Measurements from ENCODE around the gene CDH4. TPM values are rescaled to one million over a fixed set of nuclear protein-coding genes. Genes with fewer than 3 reads are reported as not detected.
A peak's percentile ranks its signal among the peaks of the same experiment; 100 is the strongest.

Gene CDH4
- total RNA-seq, 1 experiment from 2014 or later, result 0.12 TPM

DNA sequence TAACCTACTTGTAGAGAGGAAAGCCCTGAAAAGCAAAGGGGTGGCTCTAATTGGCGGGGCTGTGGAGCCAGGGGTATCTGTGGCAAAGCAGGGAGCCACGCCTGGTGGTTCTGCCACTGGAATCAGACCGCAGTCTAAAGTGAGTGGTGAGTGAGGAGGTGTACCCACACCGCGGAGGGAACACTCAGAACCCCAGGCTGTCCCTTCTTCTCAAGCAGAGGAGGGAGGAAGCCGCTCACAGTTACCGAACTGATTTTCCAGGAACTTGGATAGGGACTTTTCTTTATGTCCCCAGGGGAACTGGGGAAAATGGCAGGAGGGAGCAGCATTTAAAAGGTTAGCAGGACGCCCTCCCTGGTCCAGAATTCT, 526.4 kb downstream of the CDH4 start:
- no peak for DNase-seq (ENCODE audit: low read depth)

DNA sequence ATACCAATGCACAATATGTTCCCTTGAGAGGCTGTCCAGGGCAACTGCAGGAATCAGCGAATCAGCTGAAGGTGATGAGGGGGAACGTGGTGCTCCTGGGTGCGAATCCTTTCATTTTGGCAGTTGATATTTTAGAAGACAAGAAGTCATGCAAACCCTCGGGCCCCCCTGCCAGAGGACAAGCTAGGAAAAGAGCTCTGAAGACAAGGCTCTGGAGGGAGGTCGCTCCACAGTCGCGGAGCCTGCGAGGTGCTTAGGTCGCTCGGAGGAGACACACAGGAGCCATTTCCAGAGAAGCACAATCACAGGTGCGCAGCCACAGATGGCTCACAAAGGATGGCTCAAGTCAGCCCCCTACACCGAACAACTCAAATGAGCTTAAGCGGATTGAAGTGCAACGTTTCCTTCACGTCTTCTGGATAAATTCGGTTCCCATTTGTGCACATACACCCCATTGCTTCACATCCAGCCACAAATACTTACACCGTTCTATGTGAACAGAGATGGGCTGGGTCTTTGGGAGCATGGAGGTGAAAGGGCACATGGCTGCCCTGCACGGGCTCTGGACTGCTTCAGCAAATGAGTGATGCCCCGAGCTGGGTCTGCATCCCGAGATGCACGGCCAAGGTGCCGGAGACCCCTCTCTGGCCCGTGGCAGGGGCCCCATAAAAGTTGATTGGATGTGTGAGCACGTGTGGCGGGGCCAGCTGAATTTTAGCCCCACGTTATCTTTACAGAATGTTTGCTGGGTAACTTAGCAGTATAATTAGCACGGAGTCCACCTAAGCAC, 527.3 kb downstream of the CDH4 start:
- DNase-seq (ENCODE audit: low read depth), result no peak

DNA sequence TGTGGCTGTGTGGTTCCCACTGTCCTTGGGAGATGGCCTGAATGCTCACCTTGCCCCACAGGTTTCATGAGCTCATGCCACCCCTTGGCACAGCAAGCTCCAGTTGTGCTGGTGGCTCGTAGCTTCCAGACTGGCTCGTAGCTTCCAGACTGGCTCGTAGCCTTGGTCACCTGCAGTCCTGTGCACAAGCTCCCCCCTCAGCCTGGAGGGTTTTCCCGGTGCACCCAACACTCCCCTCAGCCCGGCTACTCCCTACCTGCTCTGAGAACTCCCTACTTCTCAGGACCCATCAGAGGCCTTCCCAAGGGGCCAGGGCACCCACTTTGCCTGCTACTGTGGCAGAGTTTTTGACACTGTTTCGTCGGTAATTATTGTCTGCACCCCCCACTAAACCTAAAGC, 528.0 kb downstream of the CDH4 start:
- no peak for DNase-seq (ENCODE audit: low read depth)

DNA sequence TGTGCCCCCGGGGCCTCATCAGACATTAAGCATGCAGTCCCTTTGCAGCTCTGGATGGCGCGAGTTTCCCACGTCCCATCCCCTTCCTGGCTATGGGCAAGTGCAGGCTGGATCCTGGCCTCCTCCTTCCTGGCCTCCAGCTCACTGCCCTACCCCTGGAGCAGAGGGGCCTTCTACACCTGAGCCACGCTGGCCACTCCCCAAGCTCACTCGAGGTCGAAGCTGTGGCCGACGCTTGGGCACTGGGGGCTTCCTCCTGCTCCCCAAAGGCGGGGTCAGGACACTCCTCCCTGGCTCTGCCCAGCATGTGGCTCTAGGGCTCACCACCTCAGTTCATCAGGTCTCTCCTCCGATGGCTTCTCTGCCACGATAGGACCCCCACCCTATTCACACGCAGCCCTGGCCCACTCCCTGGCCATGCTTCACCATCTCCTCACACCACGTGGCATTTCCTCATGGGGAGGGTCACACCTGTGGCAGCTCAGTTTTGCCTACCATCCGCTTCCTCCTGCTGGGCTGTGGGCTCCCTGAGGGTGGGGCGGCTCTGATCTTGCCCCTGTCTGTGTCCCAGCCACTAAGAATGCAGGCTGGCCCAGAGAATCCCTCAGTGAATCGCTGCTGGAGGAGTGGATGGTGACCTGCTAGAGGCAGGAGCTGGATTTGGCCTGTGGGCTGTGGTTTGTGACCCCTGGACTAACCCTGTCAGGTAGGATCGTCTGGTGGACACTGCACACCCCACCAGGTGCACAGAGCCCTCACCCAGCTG, 532.9 kb downstream of the CDH4 start:
- DNase-seq (ENCODE audit: low read depth), result no peak

DNA sequence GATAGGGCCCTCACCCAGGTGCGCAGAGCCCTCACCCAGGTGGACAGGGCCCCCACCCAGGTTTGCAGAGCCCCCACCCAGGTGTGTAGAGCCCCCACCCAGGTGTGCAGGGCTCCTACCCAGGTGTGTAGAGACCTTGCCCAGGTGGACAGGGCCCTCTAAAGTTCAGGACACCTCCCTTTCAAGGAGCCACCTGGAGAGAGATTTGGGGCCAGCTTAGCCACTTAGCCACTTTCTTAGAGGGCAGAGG, 533.4 kb downstream of the CDH4 start:
- no peak for DNase-seq (ENCODE audit: low read depth)

DNA sequence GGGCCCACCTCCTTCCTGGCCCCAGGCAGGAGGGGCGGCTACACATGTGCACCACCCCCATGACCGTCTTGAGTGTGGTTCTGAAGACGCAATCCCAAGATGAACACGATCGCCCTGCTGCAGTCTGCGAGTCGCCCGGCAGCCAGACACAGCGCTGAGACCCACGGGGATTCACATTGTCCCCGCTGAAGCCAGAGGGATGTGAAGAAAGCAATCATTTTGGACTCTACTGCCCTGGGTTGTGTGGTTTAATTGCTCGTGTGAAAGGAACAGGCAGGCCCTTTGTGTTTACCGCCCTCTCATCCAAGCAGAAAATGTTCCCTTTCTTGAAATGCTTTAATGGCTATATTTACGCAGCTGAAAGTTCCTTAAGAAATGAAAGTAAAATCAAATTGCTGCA, 534.2 kb downstream of the CDH4 start:
- DNase-seq (ENCODE audit: low read depth), result no peak

DNA sequence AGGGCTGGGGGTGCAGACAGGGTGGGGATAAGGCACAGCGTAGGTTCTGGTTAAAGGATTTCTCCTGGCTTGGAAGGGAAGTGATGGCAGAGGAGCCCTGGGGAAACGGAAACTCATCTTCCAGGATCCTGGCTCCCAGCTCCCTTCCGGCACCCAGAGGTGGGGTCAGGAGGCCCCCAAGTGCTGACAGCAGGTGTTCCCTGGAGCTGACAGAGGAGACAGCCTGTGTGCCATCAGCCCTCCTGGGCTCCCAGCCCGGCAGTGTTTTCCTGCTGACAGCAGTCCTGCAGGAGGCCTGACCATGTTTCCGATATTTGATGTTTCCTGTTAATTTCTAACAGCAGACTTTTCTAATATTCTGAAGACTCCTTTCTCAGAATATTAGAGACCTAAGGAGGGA, 536.3 kb downstream of the CDH4 start:
- DNase-seq (ENCODE audit: low read depth), result no peak

DNA sequence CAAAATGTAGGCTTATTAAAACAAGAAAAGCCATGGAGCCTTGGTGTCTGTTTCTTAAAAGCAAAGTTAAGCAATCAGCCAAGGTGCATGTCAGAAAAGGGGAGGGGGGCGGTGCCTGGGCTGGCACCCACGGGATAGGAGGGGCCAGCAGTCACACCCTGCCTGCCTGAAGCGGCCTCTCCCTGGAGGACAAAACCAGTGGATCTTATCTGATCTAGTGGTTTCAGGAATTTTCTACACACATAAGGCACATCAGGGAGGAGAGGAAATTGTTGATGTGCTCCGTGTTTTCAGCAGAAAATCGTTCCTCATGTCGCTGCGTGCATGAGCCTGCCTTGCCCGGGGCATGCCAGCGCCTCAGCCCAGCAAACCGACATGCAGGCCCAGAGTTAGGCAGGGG, 537.3 kb downstream of the CDH4 start:
- DNase-seq (ENCODE audit: low read depth), result peak; percentile 24

DNA sequence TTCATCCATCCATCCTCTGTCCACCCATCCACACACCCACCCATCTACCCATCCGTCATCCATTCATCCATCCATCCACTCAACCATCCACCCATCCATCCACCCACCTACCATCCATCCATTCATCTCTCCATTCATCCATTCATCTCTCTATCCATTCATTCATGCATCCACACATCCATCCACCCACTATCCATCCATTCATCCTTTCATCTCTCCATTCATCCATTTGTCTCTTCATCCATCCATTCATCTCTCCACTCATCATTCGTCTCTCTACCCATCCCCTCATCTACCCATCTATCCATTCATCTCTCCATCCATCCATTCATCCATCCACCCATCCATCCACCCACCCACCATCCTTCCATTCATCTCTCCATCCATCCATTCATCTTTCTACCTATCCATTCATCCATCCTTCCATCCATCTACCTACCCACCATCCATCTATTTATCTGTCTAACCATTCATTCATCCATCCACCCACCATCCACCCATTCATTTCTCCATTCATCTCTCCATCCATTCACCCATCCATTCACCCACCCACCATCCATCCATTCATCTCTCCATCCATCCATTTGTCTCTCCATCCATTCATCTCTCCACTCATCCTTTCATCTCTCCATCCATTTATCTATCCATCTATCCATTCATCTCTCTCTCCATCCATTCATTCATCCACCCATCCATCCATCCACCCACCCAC, 538.2 kb downstream of the CDH4 start:
- no peak for DNase-seq (ENCODE audit: low read depth)

DNA sequence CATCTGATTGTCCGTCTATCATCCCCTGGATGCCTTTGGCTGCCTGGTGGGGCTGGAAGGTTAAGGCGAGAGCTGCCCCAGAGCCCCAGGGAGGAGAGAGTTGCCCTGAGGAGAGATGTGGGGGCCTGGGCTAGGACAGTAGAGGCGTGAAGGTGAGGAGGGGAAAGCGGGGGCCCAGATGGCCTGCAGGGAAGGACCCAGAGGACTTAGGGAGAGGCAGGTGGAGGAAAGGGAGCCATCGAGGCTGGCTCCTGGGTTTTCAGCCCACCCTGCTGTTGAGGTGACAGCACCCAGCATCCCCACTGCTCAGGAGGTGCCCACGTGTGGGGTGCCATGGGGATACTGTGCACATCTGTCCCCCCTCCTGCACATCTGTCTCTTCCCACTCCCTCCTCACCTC, 539.9 kb downstream of the CDH4 start:
- DNase-seq (ENCODE audit: low read depth), result no peak

DNA sequence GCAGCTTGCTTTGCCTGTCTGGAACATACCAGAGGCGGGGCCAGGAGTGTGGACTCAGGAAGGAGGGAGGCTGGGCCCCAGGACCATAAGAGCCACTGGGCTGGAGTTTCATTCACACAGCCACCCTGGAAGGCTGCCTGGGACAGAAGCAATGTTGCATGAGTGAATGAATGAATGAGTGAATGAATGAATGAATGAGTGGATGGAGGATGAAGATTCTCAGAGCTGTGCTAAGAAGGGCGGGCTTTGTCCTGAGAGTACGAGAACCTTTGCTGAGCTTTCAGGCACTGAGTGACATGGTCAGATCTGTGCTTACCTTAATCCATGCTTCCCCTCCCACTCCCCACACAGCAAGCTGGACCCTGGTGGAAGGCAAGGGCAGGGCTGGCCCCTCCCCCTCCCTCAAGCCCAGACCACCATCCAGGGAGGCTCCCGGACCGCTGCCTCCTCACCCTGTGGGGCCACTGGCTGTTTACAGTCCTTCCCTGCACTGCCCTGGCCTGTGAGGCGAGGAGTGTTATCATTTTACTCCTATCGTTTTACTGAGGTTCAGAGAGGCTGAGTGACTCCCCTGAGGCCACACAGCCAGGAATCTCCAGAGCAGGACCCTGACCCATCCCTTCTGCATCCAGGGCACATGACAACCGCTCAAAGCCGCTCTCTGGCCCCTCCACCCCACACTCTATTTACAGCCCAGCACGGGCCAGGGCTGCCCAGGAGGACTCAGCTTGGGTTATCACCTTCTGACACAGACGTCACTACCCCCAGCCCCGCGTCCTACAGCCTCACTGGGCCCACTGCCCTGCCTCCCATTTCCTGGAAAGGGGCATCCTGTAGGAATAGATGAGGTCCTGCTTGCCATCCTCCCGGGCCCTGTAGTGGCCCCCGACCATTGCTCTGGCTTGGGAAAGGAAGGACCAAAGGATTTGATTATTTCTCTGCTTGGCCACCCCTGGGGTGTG, 543.9 kb downstream of the CDH4 start:
- DNase-seq (ENCODE audit: low read depth), result no peak

DNA sequence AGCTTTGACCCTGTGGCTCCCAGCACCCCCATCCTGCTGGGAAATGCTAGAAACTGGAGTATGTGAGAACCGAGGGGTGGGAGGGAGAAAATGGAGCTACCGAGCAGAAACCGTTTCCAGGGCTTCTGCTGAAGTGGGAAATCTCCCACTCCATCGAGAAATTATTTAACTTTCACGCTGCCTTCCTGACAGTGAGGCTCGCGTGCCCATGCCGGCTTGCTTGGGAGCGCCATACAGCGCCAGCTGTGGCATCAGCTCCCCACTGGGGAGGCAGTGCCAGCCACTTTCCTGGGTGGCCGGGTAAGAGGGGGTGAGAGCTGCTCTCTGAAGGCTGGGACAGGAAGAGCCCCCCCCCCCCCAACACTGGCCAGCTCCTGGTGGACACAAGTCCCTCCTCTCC, 544.7 kb downstream of the CDH4 start:
- DNase-seq (ENCODE audit: low read depth), result no peak

DNA sequence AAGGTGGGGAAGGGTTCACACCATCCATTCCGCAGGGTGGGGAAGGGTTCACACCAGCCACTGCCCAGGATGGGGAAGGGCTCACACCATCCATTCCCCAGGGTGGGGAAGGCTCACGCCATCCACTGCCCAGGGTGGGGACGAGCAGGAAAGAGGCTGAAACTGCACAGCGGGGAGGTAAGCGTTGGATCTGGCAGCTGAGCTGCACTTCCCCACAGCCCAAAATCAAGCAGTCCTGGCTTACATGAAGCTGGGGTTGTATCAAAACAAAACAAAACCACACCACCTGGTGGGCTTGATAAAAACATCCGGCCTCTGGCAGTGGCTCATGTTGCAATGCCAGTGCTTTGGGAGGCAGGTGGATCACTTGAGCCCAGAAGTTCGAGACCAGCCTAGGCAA, 545.1 kb downstream of the CDH4 start:
- DNase-seq (ENCODE audit: low read depth), result no peak

DNA sequence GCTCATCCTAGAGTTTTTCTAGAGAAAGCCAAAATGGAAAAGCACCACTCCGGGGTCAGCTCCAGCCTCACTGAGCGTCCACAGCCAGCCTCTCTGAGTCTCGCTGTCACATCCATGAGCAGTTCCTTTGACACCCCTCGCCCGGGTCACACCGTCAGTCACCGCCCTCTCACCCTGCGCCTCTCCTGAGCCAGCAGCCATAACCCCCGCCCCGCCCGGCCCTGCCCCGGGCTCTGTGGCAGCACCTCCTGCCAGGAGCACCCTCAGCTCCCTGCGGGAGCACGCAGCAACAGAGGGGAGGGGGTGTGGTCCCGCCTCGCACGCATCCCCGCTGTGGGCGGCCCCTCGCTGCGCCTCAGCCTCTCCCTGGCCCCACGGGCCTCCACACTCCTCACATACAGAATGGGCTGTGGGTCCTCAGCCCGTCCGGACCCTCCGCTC, 545.9 kb downstream of the CDH4 start:
- no peak for DNase-seq (ENCODE audit: low read depth)

DNA sequence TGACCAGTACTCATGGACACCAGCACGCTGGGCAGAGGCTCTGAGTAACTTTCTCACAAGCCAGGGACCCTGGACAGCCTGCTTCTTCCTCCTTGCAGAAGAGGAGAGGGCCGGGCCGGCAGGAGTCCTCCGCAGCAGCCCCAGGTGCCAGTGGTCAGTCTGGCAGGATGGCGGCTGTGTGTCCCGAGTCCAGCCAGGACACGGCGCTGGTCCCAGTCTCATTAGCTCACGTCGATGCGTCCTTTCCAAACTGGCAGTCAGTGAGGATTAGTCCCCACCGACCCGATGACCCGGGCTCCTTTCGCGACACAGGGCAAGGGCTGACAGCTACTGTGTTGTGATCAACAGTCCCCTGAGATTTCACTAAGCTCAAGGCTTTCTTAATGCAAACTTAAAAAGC, 546.6 kb downstream of the CDH4 start:
- DNase-seq (ENCODE audit: low read depth), result no peak

DNA sequence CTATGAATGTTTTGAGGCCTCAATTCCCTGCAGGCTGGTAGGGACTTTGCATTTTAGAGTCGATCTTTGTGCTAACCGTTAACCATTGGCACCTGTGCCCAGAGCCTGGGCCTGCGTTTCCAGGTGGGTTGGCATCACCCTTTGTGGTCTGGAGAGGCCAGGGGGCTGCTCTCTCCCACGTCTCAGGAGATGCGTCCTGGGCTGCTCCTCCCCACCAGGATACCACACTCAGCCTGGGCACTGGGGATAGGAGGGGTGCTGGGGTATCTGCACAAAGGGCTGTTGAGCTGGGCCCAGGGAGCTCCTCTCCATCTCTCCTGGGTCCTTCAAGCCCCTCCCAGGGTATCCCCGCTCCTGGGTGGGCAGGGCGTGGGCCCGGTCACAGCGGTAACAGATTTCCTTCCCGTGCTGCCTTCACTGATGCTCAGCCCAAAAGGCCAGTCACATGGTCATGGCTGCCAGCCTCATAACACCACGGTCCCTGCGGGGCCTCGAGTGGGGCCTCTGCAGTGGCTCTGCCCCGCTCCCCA, 547.4 kb downstream of the CDH4 start:
- no peak for DNase-seq (ENCODE audit: low read depth)

DNA sequence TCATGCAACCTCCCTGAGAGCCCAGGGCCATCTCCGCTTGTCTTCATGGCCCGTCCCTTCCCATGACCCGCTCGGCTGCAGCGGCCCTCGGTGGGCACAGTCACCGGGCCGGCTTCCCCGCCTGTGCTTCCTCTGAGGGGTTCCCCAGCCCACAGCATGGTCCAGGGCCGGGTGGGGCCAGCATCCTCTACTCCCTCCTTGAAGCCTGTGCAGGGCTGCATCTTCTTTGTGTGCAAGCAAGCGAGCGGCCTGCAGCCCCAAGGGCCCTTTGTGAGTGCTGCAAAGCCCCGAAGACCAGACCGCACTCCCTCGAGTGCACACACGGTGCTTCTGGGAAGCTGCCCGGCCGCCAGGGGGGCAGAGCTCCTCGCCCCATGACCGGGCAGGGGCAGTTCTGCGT, 547.9 kb downstream of the CDH4 start:
- DNase-seq (ENCODE audit: low read depth), result no peak

DNA sequence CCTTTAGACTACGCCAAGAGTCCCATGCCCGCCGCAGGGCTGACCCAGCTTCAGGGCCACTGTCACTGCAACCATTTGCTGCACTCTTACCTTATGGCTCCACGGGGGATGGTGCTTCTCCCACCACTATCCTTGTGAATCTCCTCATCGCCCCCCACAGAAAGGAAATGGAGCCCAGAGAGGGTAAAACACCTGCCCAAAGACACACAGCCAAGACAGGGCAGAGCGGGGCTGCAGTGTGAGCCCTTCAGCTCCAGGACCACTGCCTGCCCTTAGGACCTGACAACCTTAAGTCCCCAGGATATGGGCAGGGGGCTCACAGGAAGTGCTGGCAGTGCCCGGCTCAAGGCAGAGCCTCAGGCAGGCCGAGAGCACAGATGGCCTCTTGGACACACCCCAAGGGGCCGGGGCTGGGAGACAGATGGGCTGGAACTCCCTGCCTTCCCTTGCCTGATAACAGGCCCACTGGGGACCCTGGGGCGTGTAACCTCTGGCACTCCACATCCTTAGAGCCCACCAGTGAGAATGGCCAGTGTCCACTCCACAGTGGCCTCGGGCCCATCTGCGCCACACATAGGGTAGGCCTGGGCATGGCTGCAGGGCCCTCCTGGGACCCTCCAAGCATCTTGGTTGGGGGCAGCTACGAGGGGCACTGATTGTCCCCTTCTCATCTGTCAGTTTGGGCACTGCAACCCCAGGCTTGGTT, 548.5 kb downstream of the CDH4 start:
- no peak for DNase-seq (ENCODE audit: low read depth)

DNA sequence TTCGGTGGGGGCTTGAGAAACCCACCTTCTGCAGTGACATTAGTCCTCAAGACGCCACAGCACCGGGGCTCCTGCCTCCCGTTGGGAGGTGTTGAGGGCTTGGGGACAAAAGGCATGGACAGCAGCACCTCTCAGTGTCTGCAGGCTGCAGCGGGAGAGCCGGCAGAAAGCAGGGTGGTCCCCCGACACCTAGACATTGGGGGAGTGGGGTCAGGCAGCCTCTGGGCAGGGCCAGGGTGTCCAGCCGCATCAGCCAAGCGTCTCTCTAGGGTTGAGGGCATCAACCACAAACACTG, 549.0 kb downstream of the CDH4 start:
- DNase-seq (ENCODE audit: low read depth), result no peak

DNA sequence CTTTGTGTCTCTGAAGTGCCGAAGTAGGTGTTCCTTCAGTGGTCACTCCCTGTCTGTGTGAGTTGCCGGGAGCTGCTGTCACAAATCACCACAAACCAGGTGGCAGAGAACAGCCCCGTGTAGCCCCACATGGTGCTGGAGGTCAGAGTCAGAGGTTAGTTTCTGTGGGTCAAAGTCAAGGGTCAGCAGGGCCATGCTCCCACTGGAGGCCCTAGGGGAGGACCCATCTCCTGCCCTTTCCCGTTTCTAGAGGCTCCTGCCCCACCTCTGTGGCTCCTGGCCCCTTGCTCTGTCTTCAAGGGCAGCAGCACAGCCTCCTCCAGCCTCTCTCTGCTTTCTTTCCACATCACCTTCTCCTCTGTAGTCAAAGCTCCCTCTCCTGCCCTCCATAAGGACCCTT, 549.4 kb downstream of the CDH4 start:
- no peak for DNase-seq (ENCODE audit: low read depth)

DNA sequence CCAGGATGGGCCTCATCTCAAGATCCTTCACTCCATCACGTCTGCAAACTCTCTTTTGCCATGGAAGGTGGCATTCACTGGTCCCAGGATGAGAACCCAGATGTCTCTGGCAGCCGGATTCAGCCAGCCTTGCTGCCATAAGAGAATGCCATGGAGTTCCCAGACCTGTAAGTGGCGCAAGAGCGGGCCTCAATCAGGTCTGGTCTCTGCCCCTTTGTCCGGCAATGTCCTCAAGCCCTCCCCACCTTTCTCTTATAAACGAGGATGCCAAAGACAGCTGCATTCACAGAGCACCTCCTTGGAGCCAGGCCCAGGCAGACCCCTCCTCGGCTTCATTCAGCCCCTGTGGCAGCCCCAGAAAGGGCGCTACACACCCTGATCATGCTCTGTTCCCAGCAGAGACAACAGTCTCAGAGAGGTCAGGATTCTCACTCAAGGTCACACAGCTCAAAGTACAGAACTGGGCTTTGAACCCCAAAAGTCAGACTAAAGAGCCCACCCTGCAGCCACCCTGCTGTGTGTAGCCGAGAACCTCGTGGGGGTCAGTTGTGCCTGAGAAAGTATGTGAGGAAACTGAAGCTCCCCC, 549.9 kb downstream of the CDH4 start:
- no peak for DNase-seq (ENCODE audit: low read depth)

Data from RPMI7951 (cell line).